ENCODE results near the gene CASR.
A peak's percentile ranks its signal among the peaks of the same experiment; 100 is the strongest.

Gene CASR

GRCh38 chr3:122299215-122299614 lies 115.7 kb downstream of the CASR start:
- no peak overlapping the region for H3K27ac ChIP-seq
- TF ChIP-seq, protein P1, sequence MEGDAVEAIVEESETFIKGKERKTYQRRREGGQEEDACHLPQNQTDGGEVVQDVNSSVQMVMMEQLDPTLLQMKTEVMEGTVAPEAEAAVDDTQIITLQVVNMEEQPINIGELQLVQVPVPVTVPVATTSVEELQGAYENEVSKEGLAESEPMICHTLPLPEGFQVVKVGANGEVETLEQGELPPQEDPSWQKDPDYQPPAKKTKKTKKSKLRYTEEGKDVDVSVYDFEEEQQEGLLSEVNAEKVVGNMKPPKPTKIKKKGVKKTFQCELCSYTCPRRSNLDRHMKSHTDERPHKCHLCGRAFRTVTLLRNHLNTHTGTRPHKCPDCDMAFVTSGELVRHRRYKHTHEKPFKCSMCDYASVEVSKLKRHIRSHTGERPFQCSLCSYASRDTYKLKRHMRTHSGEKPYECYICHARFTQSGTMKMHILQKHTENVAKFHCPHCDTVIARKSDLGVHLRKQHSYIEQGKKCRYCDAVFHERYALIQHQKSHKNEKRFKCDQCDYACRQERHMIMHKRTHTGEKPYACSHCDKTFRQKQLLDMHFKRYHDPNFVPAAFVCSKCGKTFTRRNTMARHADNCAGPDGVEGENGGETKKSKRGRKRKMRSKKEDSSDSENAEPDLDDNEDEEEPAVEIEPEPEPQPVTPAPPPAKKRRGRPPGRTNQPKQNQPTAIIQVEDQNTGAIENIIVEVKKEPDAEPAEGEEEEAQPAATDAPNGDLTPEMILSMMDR (conservative IDR thresholded peaks at IDR 0.05) = no peak

- no peak overlapping the region for H3K27ac ChIP-seq
- TF ChIP-seq, protein P1 (conservative IDR thresholded peaks at IDR 0.05) = peak; percentile 63
Measured at GRCh38 chr3:122299872-122300460, 116.5 kb downstream of the CASR start.

DNA sequence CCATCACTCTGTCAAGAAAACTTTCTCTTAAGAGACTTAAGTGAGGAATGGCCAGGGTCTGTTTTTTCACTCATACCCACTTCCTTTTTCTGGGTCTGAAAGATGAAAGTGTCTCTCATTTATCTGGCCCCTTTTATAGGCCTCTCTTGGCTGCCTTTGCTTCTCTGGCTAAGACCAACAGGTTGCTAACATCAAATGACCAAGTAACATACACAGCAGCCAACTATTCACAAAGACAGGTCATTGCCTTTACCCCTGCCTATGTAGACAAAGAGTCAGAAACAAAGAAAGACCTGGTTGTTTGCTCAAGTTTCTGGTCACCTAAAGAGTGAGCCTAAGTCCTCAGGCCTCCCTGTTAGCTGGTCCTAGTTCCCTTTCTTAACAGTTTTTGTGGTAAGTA lies 117.6 kb downstream of the CASR start:
- TF ChIP-seq, protein P1 (conservative IDR thresholded peaks at IDR 0.05) = no peak

DNA sequence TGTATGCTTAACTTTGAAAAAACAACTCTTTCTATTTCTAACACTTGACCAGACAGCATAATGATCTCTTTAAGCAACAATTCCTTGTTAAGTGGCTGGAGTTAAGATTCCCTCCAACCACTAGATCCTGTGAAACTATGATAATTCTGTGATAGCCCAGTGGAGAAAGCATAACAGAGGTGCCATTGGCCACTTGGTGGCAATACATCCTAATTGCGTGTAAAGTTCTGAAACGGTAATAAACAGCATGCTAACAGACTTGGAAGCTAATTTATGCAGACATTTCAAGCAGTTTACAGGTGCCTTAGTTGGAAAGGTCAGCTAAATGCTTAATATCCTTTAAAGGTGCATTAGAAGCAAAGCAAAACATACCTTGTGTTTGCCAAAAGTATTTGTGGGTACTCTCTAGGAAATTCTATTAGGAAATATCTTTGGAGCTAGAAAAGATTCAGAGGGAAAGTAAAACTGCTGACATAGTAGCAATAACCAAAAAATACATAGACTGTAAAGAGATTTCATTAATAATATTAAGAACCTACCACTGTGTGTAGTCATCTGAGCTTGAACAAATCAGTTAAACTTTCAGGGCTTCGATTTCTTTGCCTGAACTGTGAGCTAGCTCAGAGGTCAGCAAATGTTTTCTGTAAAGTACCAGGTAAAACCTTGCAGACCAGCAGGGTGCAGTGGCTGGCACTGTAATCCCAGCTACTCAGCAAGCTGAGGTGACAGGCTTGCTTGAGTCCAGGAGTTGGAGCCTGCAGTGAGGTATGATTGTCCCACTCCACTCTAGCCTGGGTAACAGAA lies 122.6 kb downstream of the CASR start:
- TF ChIP-seq, protein P1 (conservative IDR thresholded peaks at IDR 0.05) = peak; percentile 73

More for the DNA sequence above, 117.6 kb downstream of the CASR start:
- no peak overlapping the region for H3K27ac ChIP-seq

GRCh38 chr3:122306622-122306953 lies 123.1 kb downstream of the CASR start:
- TF ChIP-seq, protein P1 (conservative IDR thresholded peaks at IDR 0.05) = no peak
- peak overlapping the region; percentile 48 for H3K27ac ChIP-seq

More for the DNA sequence above, 122.6 kb downstream of the CASR start:
- peak overlapping the region; percentile 48 for H3K27ac ChIP-seq

GRCh38 chr3:122307094-122307687 lies 123.7 kb downstream of the CASR start:
- TF ChIP-seq, protein P1 (conservative IDR thresholded peaks at IDR 0.05) = no peak
- no peak overlapping the region; the same call in 1 of the 2 replicates for H3K27ac ChIP-seq

DNA sequence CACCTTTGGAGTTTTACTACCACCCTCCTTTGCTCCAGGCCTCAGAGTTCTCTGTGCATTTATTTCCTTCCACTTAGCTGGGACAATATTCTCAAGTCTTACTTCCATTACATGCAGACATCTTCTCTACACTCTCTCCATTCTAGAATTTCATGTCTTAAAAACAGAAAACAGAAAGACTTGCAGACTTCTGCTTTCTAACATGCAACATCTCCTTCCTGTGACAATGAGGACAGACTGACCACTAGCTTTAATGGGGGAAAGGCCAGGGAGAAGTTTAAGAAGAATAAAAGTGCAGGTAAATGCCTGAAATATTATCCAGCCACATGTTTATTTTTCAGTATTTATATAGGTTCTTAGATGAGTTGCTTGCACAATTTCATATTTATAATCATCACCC lies 124.5 kb downstream of the CASR start:
- no peak overlapping the region for H3K27ac ChIP-seq
- TF ChIP-seq, protein P1 (conservative IDR thresholded peaks at IDR 0.05) = no peak

Measured in VCaP (cell line).